A673 (cell line): ENCODE data around the gene RSPH4A. TPM values are rescaled to one million over a fixed set of nuclear protein-coding genes. Genes with fewer than 3 reads are reported as not detected.
"Not testable (repeated sequence)": the region's sequence is repeated elsewhere in the genome, so short reads cannot be mapped to it uniquely, and the experiment has no call there.

Experiments
- BruUV-seq: library from RNA; stranded (reverse); fragments of 400-500 nt; replicated peaks from 2 replicates; lab custom pipeline; 2021; lab: Mats Ljungman, UMichigan
- CTCF ChIA-PET: fragments of 300-600 bp; sonication (Branson Sonifier 250); formaldehyde crosslinking; loops from one replicate; lab custom pipeline; 2022; ENCODE audit warnings: antibody characterized with exemption; lab: Charles Lee
- POLR2A ChIA-PET: fragments of 300-600 bp; sonication (Branson Sonifier 250); formaldehyde crosslinking; loops from one replicate; lab custom pipeline; 2022; ENCODE audit warnings: antibody characterized with exemption; ENCODE audit not compliant: low non-redundant PET; lab: Charles Lee
- DNase-seq: peaks from one replicate; pipeline ENCODE4 v3.0.0-alpha.2; 2015; ENCODE audit warnings: low spot score
- H3K27ac ChIP-seq: fragments of 200-600 bp; sonication (generic); 2 replicates; pipeline ENCODE4 v1.5.1; 2016; ENCODE audit warnings: mixed run types, low read depth, mild to moderate bottlenecking, mixed read lengths, antibody characterized with exemption, low read length; ENCODE audit not compliant: poor library complexity, severe bottlenecking
- H3K27me3 ChIP-seq: fragments of 200-600 bp; sonication (generic); replicated peaks from 2 replicates; pipeline ENCODE4 v1.6.1; 2017; ENCODE audit warnings: mixed run types, low read depth, mild to moderate bottlenecking, mixed read lengths, antibody characterized with exemption, low read length; ENCODE audit not compliant: insufficient read depth, poor library complexity
- H3K36me3 ChIP-seq: fragments of 200-600 bp; sonication (generic); 2 replicates; pipeline ENCODE4 v1.6.1; 2016; ENCODE audit warnings: mixed run types, mild to moderate bottlenecking, mixed read lengths, antibody characterized with exemption, low read length; ENCODE audit not compliant: insufficient read depth, poor library complexity, severe bottlenecking
- H3K4me1 ChIP-seq: fragments of 200-600 bp; sonication (generic); 2 replicates; pipeline ENCODE4 v1.6.1; 2017; ENCODE audit warnings: mixed run types, mild to moderate bottlenecking, mixed read lengths, antibody characterized with exemption, low read length; ENCODE audit not compliant: insufficient read depth, poor library complexity, severe bottlenecking
- H3K4me3 ChIP-seq: fragments of 200-600 bp; sonication (generic); 2 replicates; pipeline ENCODE4 v1.5.1; 2016; ENCODE audit warnings: low read depth, mixed run types, mild to moderate bottlenecking, mixed read lengths, low read length; ENCODE audit not compliant: poor library complexity, severe bottlenecking
- H3K9me3 ChIP-seq: fragments of 200-600 bp; sonication (generic); 2 replicates; pipeline ENCODE4 v1.6.1; 2016; ENCODE audit warnings: mixed run types, low read depth, mild to moderate bottlenecking, mixed read lengths, antibody characterized with exemption, low read length; ENCODE audit not compliant: poor library complexity, severe bottlenecking
- CTCF ChIP-seq: fragments of 300-800, 200-600 bp; sonication (generic); conservative IDR thresholded peaks from 2 replicates; pipeline ENCODE4 v1.5.1; 2017; ENCODE audit warnings: low read depth, mild to moderate bottlenecking, antibody characterized with exemption, low read length, moderate library complexity, mixed read lengths
- EZH2 ChIP-seq: fragments of 200-600 bp; sonication (generic); IDR thresholded peaks from 2 replicates; pipeline ENCODE4 v1.6.1; 2017; ENCODE audit warnings: borderline replicate concordance, low read depth, mild to moderate bottlenecking, mixed read lengths, antibody characterized with exemption, low read length; ENCODE audit not compliant: poor library complexity, severe bottlenecking
- intact Hi-C: fragments of 100-400 bp; cut with micrococcal nuclease; formaldehyde crosslinking; loops from one replicate; pipeline ENCODE4 v1.10.0; 2022; ENCODE audit not compliant: unreplicated experiment
- total RNA-seq: library from RNA; stranded (reverse); gene quantifications from 2 replicates; pipeline ENCODE4 v1.2.3, GENCODE V29; 2021

RSPH4A gene
- total RNA-seq, 1 experiment from 2014 or later = 0.26 TPM

- no peak for TF ChIP-seq EZH2
- TF ChIP-seq CTCF = no peak
- no peaks in the 10 kb centered on the region for H3K27me3 ChIP-seq
- H3K4me3 ChIP-seq = no peak overlapping the region
- intact Hi-C loops = no loop called here
- H3K4me1 ChIP-seq = no peaks in the 10 kb centered on the region
- peaks cover 48% of the 10 kb centered on the region for H3K36me3 ChIP-seq
- no peak for DNase-seq
- BruUV-seq = no TSS peak
- no peak overlapping the region for H3K27ac ChIP-seq
- ChIA-PET CTCF (no interaction called here), POLR2A (no interaction called here)
- no peaks in the 10 kb centered on the region for H3K9me3 ChIP-seq
These were observed 29.5 kb upstream of the RSPH4A start for GRCh38 chr6:116586738-116587137.

GRCh38 chr6:116595247-116595646 lies 21.0 kb upstream of the RSPH4A start:
- no peaks in the 10 kb centered on the region for H3K27me3 ChIP-seq
- H3K36me3 ChIP-seq = peaks cover 28% of the 10 kb centered on the region
- intact Hi-C loops = no loop called here
- POLR2A ChIA-PET = no interaction called here
- no peak overlapping the region for H3K27ac ChIP-seq
- no TSS peak for BruUV-seq
- TF ChIP-seq CTCF = no peak
- no peak for TF ChIP-seq EZH2
- CTCF ChIA-PET = no interaction called here
- no peak overlapping the region for H3K4me3 ChIP-seq
- no peak for DNase-seq
- no peaks in the 10 kb centered on the region for H3K9me3 ChIP-seq
- H3K4me1 ChIP-seq = no peaks in the 10 kb centered on the region

GRCh38 chr6:116596815-116597214 lies 19.5 kb upstream of the RSPH4A start:
- Histone ChIP-seq H3K4me1 (no peaks in the 10 kb centered on the region), H3K36me3 (peaks cover 13% of the 10 kb centered on the region), H3K4me3 (no peak overlapping the region), H3K27me3 (no peaks in the 10 kb centered on the region), H3K27ac (no peak overlapping the region), H3K9me3 (no peaks in the 10 kb centered on the region)
- no TSS peak for BruUV-seq
- TF ChIP-seq CTCF = no peak
- no peak for TF ChIP-seq EZH2
- intact Hi-C loops = no loop called here
- POLR2A ChIA-PET = no interaction called here
- CTCF ChIA-PET = no interaction called here
- DNase-seq = peak; percentile 4

- BruUV-seq, DNase-seq, H3K4me1 ChIP-seq, H3K27me3 ChIP-seq, CTCF ChIA-PET, intact Hi-C loops, H3K36me3 ChIP-seq, H3K4me3 ChIP-seq, POLR2A ChIA-PET, H3K27ac ChIP-seq, H3K9me3 ChIP-seq: not testable (repeated sequence)
These were observed 12.4 kb upstream of the RSPH4A start for GRCh38 chr6:116603916-116604315.

GRCh38 chr6:116604868-116605267 lies 11.4 kb upstream of the RSPH4A start:
- H3K36me3 ChIP-seq, H3K9me3 ChIP-seq, BruUV-seq, POLR2A ChIA-PET, H3K27ac ChIP-seq, DNase-seq, H3K4me1 ChIP-seq, H3K4me3 ChIP-seq, H3K27me3 ChIP-seq, intact Hi-C loops, CTCF ChIA-PET: not testable (repeated sequence)
